ENCODE measurements around the gene SAP30BP.

Gene SAP30BP

GRCh38 chr17:75649687-75650086, 17.5 kb upstream of the SAP30BP start:
- DNase-seq (ENCODE audit: low read depth): no peak

- DNase-seq (ENCODE audit: low read depth): no peak
These were observed 16.3 kb upstream of the SAP30BP start for GRCh38 chr17:75650874-75651273.

GRCh38 chr17:75652341-75652740, 14.8 kb upstream of the SAP30BP start:
- no peak for DNase-seq (ENCODE audit: low read depth)

GRCh38 chr17:75652934-75653549, 14.1 kb upstream of the SAP30BP start:
- peak; percentile 11 for DNase-seq (ENCODE audit: low read depth)

GRCh38 chr17:75654176-75654575, 13.0 kb upstream of the SAP30BP start:
- no peak for DNase-seq (ENCODE audit: low read depth)

GRCh38 chr17:75658237-75658636, 8.9 kb upstream of the SAP30BP start:
- no peak for DNase-seq (ENCODE audit: low read depth)

GRCh38 chr17:75661531-75661930, 5.6 kb upstream of the SAP30BP start:
- no peak for DNase-seq (ENCODE audit: low read depth)

- DNase-seq (ENCODE audit: low read depth): no peak
These were observed 4.6 kb upstream of the SAP30BP start for GRCh38 chr17:75662511-75662910.

GRCh38 chr17:75664099-75664549, 3.0 kb upstream of the SAP30BP start:
- DNase-seq (ENCODE audit: low read depth): no peak

GRCh38 chr17:75665981-75666380, 1.2 kb upstream of the SAP30BP start:
- DNase-seq (ENCODE audit: low read depth): no peak

- DNase-seq (ENCODE audit: low read depth): no peak
These were observed 687 bp downstream of the SAP30BP start for GRCh38 chr17:75667825-75668224.

GRCh38 chr17:75668489-75668888, 1.4 kb downstream of the SAP30BP start:
- DNase-seq (ENCODE audit: low read depth): no peak

- no peak for DNase-seq (ENCODE audit: low read depth)
These were observed 3.7 kb downstream of the SAP30BP start for GRCh38 chr17:75670868-75671267.

- DNase-seq (ENCODE audit: low read depth): no peak
These were observed 4.9 kb downstream of the SAP30BP start for GRCh38 chr17:75672011-75672410.

- DNase-seq (ENCODE audit: low read depth): no peak
These were observed 6.3 kb downstream of the SAP30BP start for GRCh38 chr17:75673487-75673886.

- no peak for DNase-seq (ENCODE audit: low read depth)
These were observed 9.3 kb downstream of the SAP30BP start for GRCh38 chr17:75676461-75676860.

GRCh38 chr17:75679706-75680211, 12.6 kb downstream of the SAP30BP start:
- DNase-seq (ENCODE audit: low read depth): no peak

GRCh38 chr17:75680431-75680830, 13.3 kb downstream of the SAP30BP start:
- DNase-seq (ENCODE audit: low read depth): no peak

GRCh38 chr17:75681289-75681688, 14.2 kb downstream of the SAP30BP start:
- DNase-seq (ENCODE audit: low read depth): no peak

- no peak for DNase-seq (ENCODE audit: low read depth)
These were observed 16.4 kb downstream of the SAP30BP start for GRCh38 chr17:75683583-75683982.

- DNase-seq (ENCODE audit: low read depth): no peak
These were observed 17.1 kb downstream of the SAP30BP start for GRCh38 chr17:75684249-75684648.

- no peak for DNase-seq (ENCODE audit: low read depth)
These were observed 17.8 kb downstream of the SAP30BP start for GRCh38 chr17:75684924-75685323.

- no peak for DNase-seq (ENCODE audit: low read depth)
These were observed 18.4 kb downstream of the SAP30BP start for GRCh38 chr17:75685499-75685898.

- no peak for DNase-seq (ENCODE audit: low read depth)
These were observed 21.2 kb downstream of the SAP30BP start for GRCh38 chr17:75688209-75688825.

Data from activated T-cell treated with anti-CD3 and anti-CD28 coated beads for 24 hours (primary cell).